GM23338 (cell line): ENCODE data around the gene CLEC7A.

Experiments used
- CREB1 ChIP-seq: fragments of 250-450 bp; sonication (Bioruptor Pico); IDR thresholded peaks from 2 replicates; pipeline ENCODE4 v1.5.0; 2020; ENCODE audit warnings: low read depth, mild to moderate bottlenecking, moderate library complexity
- CTCF ChIP-seq, 2 experiments: fragments of 200-600 bp in 1 of 2; sonication (generic) in 1 of 2; conservative IDR thresholded peaks; 2 replicates each; pipeline versions ENCODE4 v1.5.1 to v1.6.1; 2016 to 2017; ENCODE audit warnings: antibody characterized with exemption in 2 of 2, low read depth in 2 of 2, mild to moderate bottlenecking in 2 of 2, moderate library complexity in 1 of 2
- EZH2 ChIP-seq: fragments of 200-600 bp; sonication (generic); IDR thresholded peaks from one replicate; pipeline ENCODE4 v1.8.0; 2017; ENCODE audit warnings: antibody characterized with exemption, mild to moderate bottlenecking, low read depth; ENCODE audit not compliant: unreplicated experiment
- EZH2phosphoT487 ChIP-seq: fragments of 200-600 bp; sonication (generic); IDR thresholded peaks from one replicate; pipeline ENCODE4 v1.8.1; 2018; ENCODE audit warnings: antibody characterized with exemption; ENCODE audit not compliant: unreplicated experiment
- POLR2AphosphoS5 ChIP-seq: IDR thresholded peaks from 2 replicates; pipeline ENCODE4 v1.6.1; 2016; ENCODE audit warnings: antibody characterized with exemption, low read depth
- REST ChIP-seq: IDR thresholded peaks from one replicate; pipeline ENCODE4 v1.6.1; 2018; ENCODE audit warnings: antibody characterized with exemption; ENCODE audit not compliant: unreplicated experiment
- STAT1 ChIP-seq: IDR thresholded peaks from one replicate; pipeline ENCODE4 v1.6.1; 2016; ENCODE audit warnings: antibody characterized with exemption; ENCODE audit not compliant: unreplicated experiment
- ZNF114 ChIP-seq: fragments of 250-450 bp; sonication (Bioruptor Pico); IDR thresholded peaks from 2 replicates; pipeline ENCODE4 v1.5.0; 2020; ENCODE audit warnings: mild to moderate bottlenecking, moderate library complexity

- TF ChIP-seq CTCF (conservative IDR thresholded peaks at IDR 0.05; ENCODE audit: low read depth in 2 of 2) = no peak
- TF ChIP-seq REST = no peak
- no peak for TF ChIP-seq EZH2phosphoT487
- TF ChIP-seq POLR2AphosphoS5 = no peak
- no peak for TF ChIP-seq ZNF114 (CRISPR knock-in tag)
- TF ChIP-seq STAT1 = no peak
- TF ChIP-seq EZH2 = no peak
- TF ChIP-seq CREB1 = no peak
These were observed 33.1 kb upstream of the CLEC7A start for GRCh38 chr12:10163084-10163483.
